Naive thymus-derived CD8-positive, alpha-beta T cell (primary cell): Measurements from ENCODE around the gene ZNF22. TPM values are rescaled to one million over a fixed set of nuclear protein-coding genes. Genes with fewer than 3 reads are reported as not detected.
"Not testable (repeated sequence)": the region's sequence is repeated elsewhere in the genome, so short reads cannot be mapped to it uniquely, and the experiment has no call there.

ENCODE experiments used
- ATAC-seq, 2 donors: fragments of 150-1000 bp; cut with Tn5 transposase in 1 of 2; sonication (Bioruptor Pico), chemical (Tn5 transposase) in 1 of 2; 1 replicate in 1 of 2; 2 replicates in 1 of 2; pipeline ENCODE4 v1.10.0; 2021; ENCODE audit warnings: mild to moderate bottlenecking in 2 of 2, moderate library complexity in 2 of 2
- POLR2A ChIA-PET: fragments of 350-600 bp; sonication (Branson Sonifier 250); formaldehyde crosslinking; loops from one replicate; lab custom pipeline; 2021; ENCODE audit warnings: antibody characterized with exemption; lab: Charles Lee
- DNase-seq, 10 donors: peaks; one replicate each; pipeline versions ENCODE4 v3.0.0 to v3.0.0-alpha.2; 2020 to 2022
- H3K27ac Mint-ChIP-seq, 10 donors: one replicate each; pipeline ENCODE4 v1.8.0; 2020 to 2022; ENCODE audit warnings: mild to moderate bottlenecking in 10 of 10, mixed read lengths in 10 of 10, moderate library complexity in 4 of 10, inconsistent platforms in 1 of 10
- H3K27me3 Mint-ChIP-seq, 5 donors: one replicate each; pipeline ENCODE4 v1.8.0; 2021 to 2022; ENCODE audit warnings: mixed read lengths in 5 of 5
- H3K36me3 Mint-ChIP-seq, 3 donors: one replicate each; pipeline ENCODE4 v1.8.0; 2020 to 2022; ENCODE audit warnings: mixed read lengths in 3 of 3, mild to moderate bottlenecking in 2 of 3, inconsistent platforms in 1 of 3
- H3K4me1 Mint-ChIP-seq, 4 donors: one replicate each; pipeline ENCODE4 v1.8.0; 2021 to 2022; ENCODE audit warnings: mixed read lengths in 4 of 4
- H3K4me3 Mint-ChIP-seq, 10 donors: one replicate each; pipeline ENCODE4 v1.8.0; 2020 to 2022; ENCODE audit warnings: mild to moderate bottlenecking in 10 of 10, mixed read lengths in 10 of 10, moderate library complexity in 6 of 10, inconsistent platforms in 1 of 10
- H3K9me3 Mint-ChIP-seq, 9 donors: one replicate each; pipeline ENCODE4 v1.8.0; 2020 to 2022; ENCODE audit warnings: mixed read lengths in 9 of 9, mild to moderate bottlenecking in 3 of 9, inconsistent platforms in 1 of 9, moderate library complexity in 1 of 9
- polyA plus RNA-seq, 3 donors: library from polyadenylated mRNA; unstranded; fragments of 300-500 nt; fragmentation: Illumina TruSeq; gene quantifications; one replicate each; pipeline ENCODE4 v1.2.3, GENCODE V29; 2021
- total RNA-seq, 8 experiments: library from RNA in 2 of 8; stranded (reverse) in 2 of 8; gene quantifications; one replicate each; pipeline ENCODE4 v1.2.3 and lab custom pipeline; 2021 to 2026

ZNF22 gene
- total and polyA plus RNA-seq, 5 experiments from 2014 or later = 46.3 to 62.3 (median 54.1) TPM

- ATAC-seq, H3K36me3 Mint-ChIP-seq, H3K9me3 Mint-ChIP-seq, H3K4me1 Mint-ChIP-seq, H3K27ac Mint-ChIP-seq, POLR2A ChIA-PET, H3K4me3 Mint-ChIP-seq, H3K27me3 Mint-ChIP-seq, DNase-seq: not testable (repeated sequence)
Observed at GRCh38 chr10:45014557-45014956, 13.8 kb downstream of the ZNF22 start.

- POLR2A ChIA-PET = no interaction called here
- H3K27me3 Mint-ChIP-seq = peaks cover 0 to 4% (median 2%) of the 10 kb centered on the region in 5 donors
- H3K27ac Mint-ChIP-seq = no peak overlapping the region
- peaks cover 0 to 2% (median 0%) of the 10 kb centered on the region in 3 donors for H3K36me3 Mint-ChIP-seq
- no peak for DNase-seq
- H3K4me1 Mint-ChIP-seq = no peaks in the 10 kb centered on the region
- H3K9me3 Mint-ChIP-seq = peaks cover 0 to 8% (median 0%) of the 10 kb centered on the region in 9 donors
- no peak overlapping the region for H3K4me3 Mint-ChIP-seq
- no peak for ATAC-seq
Observed at GRCh38 chr10:45015590-45015989, 14.9 kb downstream of the ZNF22 start.

GRCh38 chr10:45023426-45023825 lies 22.7 kb downstream of the ZNF22 start:
- Mint-ChIP-seq H3K9me3 (peaks cover 0 to 37% (median 17%) of the 10 kb centered on the region in 9 donors), H3K36me3 (peaks cover 0 to 14% (median 11%) of the 10 kb centered on the region in 3 donors), H3K4me3 (no peak overlapping the region), H3K4me1 (no peaks in the 10 kb centered on the region), H3K27ac (no peak overlapping the region), H3K27me3 (peaks cover 0 to 9% (median 2%) of the 10 kb centered on the region in 5 donors)
- DNase-seq (no peak), ATAC-seq (no peak)
- POLR2A ChIA-PET = no interaction called here

- H3K4me3 Mint-ChIP-seq = no peak overlapping the region
- H3K27me3 Mint-ChIP-seq = peaks cover 0 to 29% (median 10%) of the 10 kb centered on the region in 5 donors
- H3K9me3 Mint-ChIP-seq = peaks cover 10 to 34% (median 24%) of the 10 kb centered on the region in 9 donors
- no peak overlapping the region for H3K27ac Mint-ChIP-seq
- no peaks in the 10 kb centered on the region for H3K4me1 Mint-ChIP-seq
- H3K36me3 Mint-ChIP-seq = peaks cover 5 to 27% (median 9%) of the 10 kb centered on the region in 3 donors
- ATAC-seq (no peak), DNase-seq (no peak)
- POLR2A ChIA-PET = no interaction called here
Observed at GRCh38 chr10:45034301-45034700, 33.6 kb downstream of the ZNF22 start.

GRCh38 chr10:45035673-45036072 lies 35.0 kb downstream of the ZNF22 start:
- H3K4me3 Mint-ChIP-seq = no peak overlapping the region
- no peak for DNase-seq

GRCh38 chr10:45040921-45041542 lies 40.3 kb downstream of the ZNF22 start:
- no peak overlapping the region for H3K27ac Mint-ChIP-seq
- H3K4me1 Mint-ChIP-seq = peaks cover 0 to 2% (median 0%) of the 10 kb centered on the region in 4 donors
- H3K4me3 Mint-ChIP-seq = no peak overlapping the region
- peaks cover 0 to 24% (median 3%) of the 10 kb centered on the region in 5 donors for H3K27me3 Mint-ChIP-seq
- ATAC-seq (no peak), DNase-seq (no peak)
- H3K9me3 Mint-ChIP-seq = no peaks in the 10 kb centered on the region
- POLR2A ChIA-PET = no interaction called here
- H3K36me3 Mint-ChIP-seq = no peaks in the 10 kb centered on the region

More at GRCh38 chr10:45035673-45036072, 35.0 kb downstream of the ZNF22 start:
- H3K27me3 Mint-ChIP-seq = peaks cover 0 to 29% (median 10%) of the 10 kb centered on the region in 5 donors
- peaks cover 5 to 16% (median 6%) of the 10 kb centered on the region in 3 donors for H3K36me3 Mint-ChIP-seq
- no peak overlapping the region for H3K27ac Mint-ChIP-seq
- POLR2A ChIA-PET = no interaction called here
- no peak for ATAC-seq
- H3K9me3 Mint-ChIP-seq = peaks cover 7 to 24% (median 13%) of the 10 kb centered on the region in 9 donors
- peaks cover 0 to under 1% (median 0%) of the 10 kb centered on the region in 4 donors for H3K4me1 Mint-ChIP-seq

GRCh38 chr10:45044290-45044689 lies 43.6 kb downstream of the ZNF22 start:
- Mint-ChIP-seq H3K27me3 (peaks cover 0 to 3% (median 0%) of the 10 kb centered on the region in 5 donors), H3K9me3 (peaks cover 1 to 16% (median 9%) of the 10 kb centered on the region in 9 donors), H3K4me1 (peaks cover 0 to 2% (median 0%) of the 10 kb centered on the region in 4 donors), H3K27ac (no peak overlapping the region), H3K36me3 (peaks cover 0 to 6% (median 5%) of the 10 kb centered on the region in 3 donors), H3K4me3 (no peak overlapping the region)
- POLR2A ChIA-PET = no interaction called here
- no peak for DNase-seq
- no peak for ATAC-seq

GRCh38 chr10:45050551-45051235 lies 50.0 kb downstream of the ZNF22 start:
- no peaks in the 10 kb centered on the region for H3K4me1 Mint-ChIP-seq
- peaks cover 0 to 10% (median 6%) of the 10 kb centered on the region in 3 donors for H3K36me3 Mint-ChIP-seq
- peaks cover 0 to 11% (median 7%) of the 10 kb centered on the region in 5 donors for H3K27me3 Mint-ChIP-seq
- H3K4me3 Mint-ChIP-seq = no peak overlapping the region
- H3K27ac Mint-ChIP-seq = no peak overlapping the region
- DNase-seq (no peak), ATAC-seq (no peak)
- peaks cover 4 to 27% (median 19%) of the 10 kb centered on the region in 9 donors for H3K9me3 Mint-ChIP-seq
- POLR2A ChIA-PET = no interaction called here

- no peak overlapping the region for H3K27ac Mint-ChIP-seq
- ATAC-seq = no peak
- H3K27me3 Mint-ChIP-seq = peaks cover 0 to 8% (median 7%) of the 10 kb centered on the region in 5 donors
- H3K4me1 Mint-ChIP-seq = peaks cover 0 to 2% (median 0%) of the 10 kb centered on the region in 4 donors
- no peak for DNase-seq
- H3K9me3 Mint-ChIP-seq = peaks cover 4 to 27% (median 19%) of the 10 kb centered on the region in 9 donors
- POLR2A ChIA-PET = no interaction called here
- peaks cover 0 to 10% (median 6%) of the 10 kb centered on the region in 3 donors for H3K36me3 Mint-ChIP-seq
- H3K4me3 Mint-ChIP-seq = no peak overlapping the region
Observed at GRCh38 chr10:45052700-45053099, 52.0 kb downstream of the ZNF22 start.

GRCh38 chr10:45053569-45054100 lies 52.9 kb downstream of the ZNF22 start:
- Mint-ChIP-seq H3K36me3 (peaks cover 0 to 10% (median 0%) of the 10 kb centered on the region in 3 donors), H3K27me3 (peaks cover 0 to 8% (median 7%) of the 10 kb centered on the region in 5 donors), H3K27ac (no peak overlapping the region), H3K9me3 (peaks cover 3 to 19% (median 14%) of the 10 kb centered on the region in 9 donors), H3K4me1 (peaks cover 0 to 3% (median 0%) of the 10 kb centered on the region in 4 donors), H3K4me3 (no peak overlapping the region)
- ATAC-seq = no peak
- POLR2A ChIA-PET = no interaction called here
- no peak for DNase-seq
